Neutrophil (primary cell): ENCODE results near the gene MAP3K6.

Source experiments
- H3K27ac ChIP-seq: fragments of 200-600 bp; sonication (generic); 2 replicates; pipeline ENCODE4 v1.5.1; 2016; ENCODE audit warnings: mild to moderate bottlenecking, moderate library complexity
- H3K27me3 ChIP-seq: fragments of 200-600 bp; sonication (generic); 2 replicates; pipeline ENCODE4 v1.6.0; 2016; ENCODE audit warnings: mild to moderate bottlenecking
- H3K36me3 ChIP-seq: fragments of 200-600 bp; sonication (generic); 2 replicates; pipeline ENCODE4 v1.5.1; 2017
- H3K4me1 ChIP-seq, 2 experiments: fragments of 200-600 bp in 1 of 2; sonication (generic) in 1 of 2; 1 replicate in 1 of 2; 2 replicates in 1 of 2; pipeline versions ENCODE4 v1.5.1 to v1.6.1; 2013 to 2016; ENCODE audit warnings: low read depth in 1 of 2, low read length in 1 of 2, mild to moderate bottlenecking in 1 of 2, moderate library complexity in 1 of 2; ENCODE audit not compliant: control insufficient read depth in 1 of 2, insufficient read depth in 1 of 2
- H3K4me3 ChIP-seq, 2 experiments: fragments of 200-600 bp in 1 of 2; sonication (generic) in 1 of 2; 1 replicate in 1 of 2; 2 replicates in 1 of 2; pipeline ENCODE4 v1.5.1; 2013 to 2016; ENCODE audit warnings: low read depth in 1 of 2, low read length in 1 of 2, mild to moderate bottlenecking in 1 of 2, moderate library complexity in 1 of 2
- H3K9me3 ChIP-seq: fragments of 200-600 bp; sonication (generic); 2 replicates; pipeline ENCODE4 v1.5.1; 2016
- CTCF ChIP-seq: fragments of 200-600 bp; sonication (generic); IDR thresholded peaks from 2 replicates; pipeline ENCODE4 v1.5.1; 2016; ENCODE audit warnings: antibody characterized with exemption

The MAP3K6 gene

GRCh38 chr1:27349784-27350662, 16.7 kb downstream of the MAP3K6 start:
- Histone ChIP-seq H3K4me3 (peak overlapping the region in 1 of 2 experiments; percentile 40), H3K9me3 (no peaks in the 10 kb centered on the region), H3K27ac (no peak overlapping the region), H3K36me3 (peaks cover 76% of the 10 kb centered on the region), H3K4me1 (peaks cover 4 to 15% of the 10 kb centered on the region in 2 experiments), H3K27me3 (no peaks in the 10 kb centered on the region)
- TF ChIP-seq CTCF = no peak

- Histone ChIP-seq H3K4me3 (peak overlapping the region in 1 of 2 experiments; percentile 40), H3K36me3 (peaks cover 75% of the 10 kb centered on the region), H3K4me1 (peaks cover 13 to 24% of the 10 kb centered on the region in 2 experiments), H3K9me3 (no peaks in the 10 kb centered on the region), H3K27ac (peak overlapping the region; percentile 50), H3K27me3 (no peaks in the 10 kb centered on the region)
- no peak for TF ChIP-seq CTCF
Measured at GRCh38 chr1:27348861-27349783, 17.6 kb downstream of the MAP3K6 start.

- Histone ChIP-seq H3K4me1 (peaks cover 34 to 44% of the 10 kb centered on the region in 2 experiments), H3K4me3 (no peak overlapping the region), H3K36me3 (peaks cover 57% of the 10 kb centered on the region), H3K9me3 (no peaks in the 10 kb centered on the region), H3K27me3 (no peaks in the 10 kb centered on the region), H3K27ac (peak overlapping the region; percentile 18)
- TF ChIP-seq CTCF = no peak
Measured at GRCh38 chr1:27346991-27347624, 19.7 kb downstream of the MAP3K6 start.

GRCh38 chr1:27346357-27346756, 20.4 kb downstream of the MAP3K6 start:
- Histone ChIP-seq H3K27me3 (no peaks in the 10 kb centered on the region), H3K36me3 (peaks cover 50% of the 10 kb centered on the region), H3K4me3 (no peak overlapping the region), H3K4me1 (peaks cover 40 to 49% of the 10 kb centered on the region in 2 experiments), H3K27ac (peak overlapping the region; percentile 23), H3K9me3 (no peaks in the 10 kb centered on the region)
- TF ChIP-seq CTCF = no peak

GRCh38 chr1:27345272-27345671, 21.5 kb downstream of the MAP3K6 start:
- peak overlapping the region; percentile 55 for H3K27ac ChIP-seq

More at GRCh38 chr1:27345272-27345671, 21.5 kb downstream of the MAP3K6 start:
- peaks cover 48 to 58% of the 10 kb centered on the region in 2 experiments for H3K4me1 ChIP-seq
- no peaks in the 10 kb centered on the region for H3K9me3 ChIP-seq
- no peak for TF ChIP-seq CTCF
- H3K36me3 ChIP-seq = peaks cover 40% of the 10 kb centered on the region
- H3K4me3 ChIP-seq = no peak overlapping the region
- H3K27me3 ChIP-seq = no peaks in the 10 kb centered on the region
